ENCODE data around the gene SNX10. TPM values are rescaled to one million over a fixed set of nuclear protein-coding genes. Genes with fewer than 3 reads are reported as not detected.

SNX10 gene
- total RNA-seq, 1 experiment from 2014 or later, result 9.8 TPM

- peak; percentile 57 to 74 for DNase-seq
- Histone ChIP-seq H3K27ac (no peak overlapping the region), H3K27me3 (ENCODE audit: insufficient read depth, low read depth) (no peaks in the 10 kb centered on the region), H2AFZ (no peak overlapping the region; the same call in 1 of the 2 replicates), H3K36me3 (ENCODE audit: low read depth) (no peaks in the 10 kb centered on the region), H3K79me2 (ENCODE audit: low read depth) (no peaks in the 10 kb centered on the region), H3F3A (ENCODE audit: insufficient read depth, low read depth) (no peaks in the 10 kb centered on the region), H3K9me3 (ENCODE audit: insufficient read depth, low read depth) (no peaks in the 10 kb centered on the region), H3K4me1 (replicated peaks; ENCODE audit: insufficient read depth) (no peaks in the 10 kb centered on the region), H3K9me2 (ENCODE audit: insufficient read depth) (no peaks in the 10 kb centered on the region), H4K20me1 (ENCODE audit: insufficient read depth) (no peaks in the 10 kb centered on the region), H3K4me3 (no peak overlapping the region), H3K4me2 (peak overlapping the region; percentile 32; the same call in 1 of the 2 replicates)
- POLR2A ChIA-PET (ENCODE audit: unreplicated experiment), result no interaction called here
- TF ChIP-seq EZH2 (IDR thresholded peaks at IDR 0.05; ENCODE audit: low read depth) (no peak), CTCF (conservative IDR thresholded peaks at IDR 0.05) (peak; percentile 97)
- no TSS peak for BruUV-seq (replicated peaks)
- intact Hi-C loops (cut with micrococcal nuclease; ENCODE audit: unreplicated experiment), result loop anchor here (1.0 to 10.0 kb wide), 10 partner anchors 74 to 1660 kb away; partner anchors contain the start of genes CBX3, HNRNPA2B1 and SNX10
- CTCF ChIA-PET, result interaction anchor here (0.6 to 2.0 kb wide), 13 partner anchors 74 to 1193 kb away, joined by 3 to 18 read pairs (median 3); partner anchors contain the start of gene SNX10
These were observed 73.6 kb downstream of the SNX10 start for GRCh38 chr7:26365077-26365900.

GRCh38 chr7:26365901-26366275 is 74.2 kb downstream of the SNX10 start:
- no peaks in the 10 kb centered on the region for H3K36me3 ChIP-seq (ENCODE audit: low read depth)
- intact Hi-C loops (cut with micrococcal nuclease; ENCODE audit: unreplicated experiment), result loop anchor here (1.0 to 10.0 kb wide), 10 partner anchors 75 to 1659 kb away; partner anchors contain the start of genes CBX3, HNRNPA2B1 and SNX10
- no TSS peak for BruUV-seq (replicated peaks)
- no peak overlapping the region for H3K4me2 ChIP-seq
- H3K27me3 ChIP-seq (ENCODE audit: insufficient read depth, low read depth), result no peaks in the 10 kb centered on the region
- H3K4me1 ChIP-seq (replicated peaks; ENCODE audit: insufficient read depth), result no peaks in the 10 kb centered on the region
- H2AFZ ChIP-seq, result no peak overlapping the region
- POLR2A ChIA-PET (ENCODE audit: unreplicated experiment), result no interaction called here
- H3K9me3 ChIP-seq (ENCODE audit: insufficient read depth, low read depth), result no peaks in the 10 kb centered on the region
- no peaks in the 10 kb centered on the region for H3K9me2 ChIP-seq (ENCODE audit: insufficient read depth)
- H3K79me2 ChIP-seq (ENCODE audit: low read depth), result no peaks in the 10 kb centered on the region
- CTCF ChIA-PET, result interaction anchor here (0.6 to 2.0 kb wide), 6 partner anchors 299 to 472 kb away, joined by 3 to 18 read pairs (median 3); no protein-coding TSS in a partner anchor
- H4K20me1 ChIP-seq (ENCODE audit: insufficient read depth), result no peaks in the 10 kb centered on the region
- TF ChIP-seq EZH2 (IDR thresholded peaks at IDR 0.05; ENCODE audit: low read depth), result no peak
- TF ChIP-seq CTCF (conservative IDR thresholded peaks at IDR 0.05), result no peak
- no peak overlapping the region for H3K4me3 ChIP-seq
- DNase-seq, result no peak
- H3K27ac ChIP-seq, result no peak overlapping the region
- no peaks in the 10 kb centered on the region for H3F3A ChIP-seq (ENCODE audit: insufficient read depth, low read depth)

- Histone ChIP-seq H4K20me1 (ENCODE audit: insufficient read depth) (no peaks in the 10 kb centered on the region), H3K79me2 (ENCODE audit: low read depth) (no peaks in the 10 kb centered on the region), H3K27ac (no peak overlapping the region), H3K4me3 (no peak overlapping the region), H2AFZ (no peak overlapping the region), H3F3A (ENCODE audit: insufficient read depth, low read depth) (no peaks in the 10 kb centered on the region), H3K4me1 (replicated peaks; ENCODE audit: insufficient read depth) (no peaks in the 10 kb centered on the region), H3K9me2 (ENCODE audit: insufficient read depth) (no peaks in the 10 kb centered on the region), H3K9me3 (ENCODE audit: insufficient read depth, low read depth) (no peaks in the 10 kb centered on the region), H3K4me2 (no peak overlapping the region), H3K27me3 (ENCODE audit: insufficient read depth, low read depth) (no peaks in the 10 kb centered on the region), H3K36me3 (ENCODE audit: low read depth) (no peaks in the 10 kb centered on the region)
- CTCF ChIA-PET, result interaction anchor here (0.8 to 1.0 kb wide), 2 partner anchors 277 to 475 kb away, joined by 3 to 4 read pairs; no protein-coding TSS in a partner anchor
- intact Hi-C loops (cut with micrococcal nuclease; ENCODE audit: unreplicated experiment), result loop anchor here (5.0 to 10.0 kb wide), 4 partner anchors 485 to 1658 kb away; no protein-coding TSS in a partner anchor
- BruUV-seq (replicated peaks), result no TSS peak
- POLR2A ChIA-PET (ENCODE audit: unreplicated experiment), result no interaction called here
- no peak for DNase-seq
- TF ChIP-seq EZH2 (IDR thresholded peaks at IDR 0.05; ENCODE audit: low read depth), result no peak
- TF ChIP-seq CTCF (conservative IDR thresholded peaks at IDR 0.05), result no peak
These were observed 75.6 kb downstream of the SNX10 start for GRCh38 chr7:26367219-26367711.

Measured in PC-9 (cell line).